ENCODE data around the gene AATK. TPM values are rescaled to one million over a fixed set of nuclear protein-coding genes. Genes with fewer than 3 reads are reported as not detected.

Gene AATK
- total and polyA plus RNA-seq, 10 of the 15 experiments (the other 5 are each of a cell fraction or from before 2014, with no cell fraction given) = 0.04 TPM; not detected in 9

GRCh38 chr17:81101614-81102306 lies 64.3 kb downstream of the AATK start (continued):
- TF ChIP-seq E2F8 (IDR thresholded peaks at IDR 0.05; ENCODE audit: low read depth, partially characterized antibody) (no peak), RFX5 (IDR thresholded peaks at IDR 0.05; ENCODE audit: low read depth, low read length) (no peak), JUND (IDR thresholded peaks at IDR 0.05; ENCODE audit: low read depth, low read length) (no peak), PML (IDR thresholded peaks at IDR 0.05; ENCODE audit: low read length) (no peak), BCL3 (IDR thresholded peaks at IDR 0.05; ENCODE audit: borderline replicate concordance, insufficient read depth, low read depth, low read length, poor library complexity, severe bottlenecking) (no peak), HSF1 (IDR thresholded peaks at IDR 0.05; ENCODE audit: low read depth, low read length) (no peak), MYB (IDR thresholded peaks at IDR 0.05; ENCODE audit: borderline replicate concordance, low read depth, low read length) (no peak), PBX3 (IDR thresholded peaks at IDR 0.05; ENCODE audit: insufficient replicate concordance, low read depth, low read length) (peak; percentile 34), LARP7 (IDR thresholded peaks at IDR 0.05) (peak; percentile 73), RB1 (IDR thresholded peaks at IDR 0.05; ENCODE audit: borderline replicate concordance) (peak; percentile 93; the same call in 1 of the 2 replicates), NR2C2 (IDR thresholded peaks at IDR 0.05; ENCODE audit: borderline replicate concordance, control insufficient read depth, insufficient read length, low read depth) (no peak), CTCF (IDR thresholded peaks at IDR 0.05 in 2 of 3, conservative IDR thresholded peaks at IDR 0.05 in 1 of 3; ENCODE audit: control insufficient read depth in 2 of 3, extremely low read depth in 1 of 3, insufficient read depth in 1 of 3, low read depth in 3 of 3, low read length in 3 of 3) (peak; percentile 100; a peak in 5 of 6 replicates), SMAD1 (IDR thresholded peaks at IDR 0.05; ENCODE audit: low read depth, partially characterized antibody) (no peak), SMC3 (IDR thresholded peaks at IDR 0.05; ENCODE audit: borderline replicate concordance, low read length) (peak; percentile 100), SUPT20H (IDR thresholded peaks at IDR 0.05; ENCODE audit: borderline replicate concordance, control insufficient read depth, low read depth, low read length) (no peak), YY1 (IDR thresholded peaks at IDR 0.05; ENCODE audit: low read depth, low read length) (peak; percentile 89), EGR1 (IDR thresholded peaks at IDR 0.05; ENCODE audit: borderline replicate concordance in 1 of 2, low read depth in 2 of 2, low read length in 2 of 2) (no peak), POLR2A (IDR thresholded peaks at IDR 0.05; ENCODE audit: low read depth, low read length) (no peak), MEF2B (IDR thresholded peaks at IDR 0.05; ENCODE audit: partially characterized antibody, poor library complexity, severe bottlenecking) (no peak)

All from GM12878 (cell line).